BJ (cell line): ENCODE data around the gene NARS2. TPM values are rescaled to one million over a fixed set of nuclear protein-coding genes. Genes with fewer than 3 reads are reported as not detected.
A peak's percentile ranks its signal among the peaks of the same experiment; 100 is the strongest.

Experiments used
- CTCF ChIA-PET: fragments of 350-600 bp; formaldehyde crosslinking; extraction: SDS; loops from one replicate; lab custom pipeline; 2021; ENCODE audit warnings: antibody characterized with exemption, inconsistent platforms; lab: Yijun Ruan, JAX
- POLR2A ChIA-PET: fragments of 300-600 bp; sonication (Branson Sonifier 250); formaldehyde crosslinking; extraction: SDS; loops from one replicate; lab custom pipeline; 2021; ENCODE audit warnings: antibody characterized with exemption; lab: Charles Lee
- DNase-seq: peaks from one replicate; pipeline ENCODE4 v3.0.0-alpha.2; 2011; ENCODE audit warnings: low read depth
- H3K27me3 ChIP-seq: 2 replicates; pipeline ENCODE4 v1.6.0; 2011; ENCODE audit warnings: low read length; ENCODE audit not compliant: control insufficient read depth, insufficient read depth
- H3K36me3 ChIP-seq: 2 replicates; pipeline ENCODE4 v1.5.1; 2011; ENCODE audit warnings: low read length; ENCODE audit not compliant: control insufficient read depth, insufficient read depth
- H3K4me3 ChIP-seq: 2 replicates; pipeline ENCODE4 v1.5.1; 2011; ENCODE audit warnings: low read depth, mild to moderate bottlenecking, control low read depth, low read length
- CTCF ChIP-seq: IDR thresholded peaks from 2 replicates; pipeline ENCODE4 v1.5.1; 2011; ENCODE audit warnings: low read depth, mild to moderate bottlenecking, control low read depth, inconsistent platforms, low read length, moderate library complexity; ENCODE audit not compliant: insufficient read depth
- polyA plus RNA-seq: library from polyadenylated mRNA; depleted of rRNA; stranded (reverse); fragments of >200 nt; gene quantifications from 2 replicates; pipeline ENCODE4 v1.2.3, GENCODE V29; 2011

Gene NARS2
- polyA plus RNA-seq, 1 experiment, result 5.9 TPM

- no peak overlapping the region for H3K4me3 ChIP-seq
- ChIA-PET POLR2A (no interaction called here), CTCF (interaction anchor here (0.8 to 5.9 kb wide), 6 partner anchors 8 to 201 kb away, joined by 3 to 50 read pairs (median 9); partner anchors contain the start of gene NARS2)
- H3K27me3 ChIP-seq, result no peaks in the 10 kb centered on the region
- H3K36me3 ChIP-seq, result no peaks in the 10 kb centered on the region
- no peak for DNase-seq
- TF ChIP-seq CTCF, result peak; percentile 63
Observed at GRCh38 chr11:78414321-78415051, 160.2 kb downstream of the NARS2 start.

- ChIA-PET CTCF (no interaction called here), POLR2A (no interaction called here)
- H3K27me3 ChIP-seq, result no peaks in the 10 kb centered on the region
- no peak for DNase-seq
- H3K36me3 ChIP-seq, result no peaks in the 10 kb centered on the region
- TF ChIP-seq CTCF, result no peak
- no peak overlapping the region for H3K4me3 ChIP-seq
Observed at GRCh38 chr11:78408619-78409018, 166.0 kb downstream of the NARS2 start.

- ChIA-PET POLR2A (no interaction called here), CTCF (interaction anchor here (1.4 to 2.2 kb wide), 3 partner anchors 8 to 19 kb away, joined by 4 to 8 read pairs (median 5); no protein-coding TSS in a partner anchor)
- no peak for TF ChIP-seq CTCF
- Histone ChIP-seq H3K27me3 (no peaks in the 10 kb centered on the region), H3K4me3 (no peak overlapping the region), H3K36me3 (no peaks in the 10 kb centered on the region)
- DNase-seq, result no peak
Observed at GRCh38 chr11:78406568-78407196, 168.0 kb downstream of the NARS2 start.

GRCh38 chr11:78405805-78406204 is 168.9 kb downstream of the NARS2 start:
- Histone ChIP-seq H3K4me3 (no peak overlapping the region), H3K36me3 (no peaks in the 10 kb centered on the region), H3K27me3 (no peaks in the 10 kb centered on the region)
- TF ChIP-seq CTCF, result no peak
- ChIA-PET CTCF (interaction anchor here (1.4 to 2.2 kb wide), 3 partner anchors 9 to 19 kb away, joined by 4 to 8 read pairs (median 5); no protein-coding TSS in a partner anchor), POLR2A (no interaction called here)
- DNase-seq, result no peak

- no peak for DNase-seq
- POLR2A ChIA-PET, result no interaction called here
- TF ChIP-seq CTCF, result no peak
- Histone ChIP-seq H3K27me3 (no peaks in the 10 kb centered on the region), H3K36me3 (no peaks in the 10 kb centered on the region), H3K4me3 (no peak overlapping the region)
- CTCF ChIA-PET, result interaction anchor here (1.3 to 1.7 kb wide), 2 partner anchors 12 kb away, joined by 4 read pairs; no protein-coding TSS in a partner anchor
Observed at GRCh38 chr11:78403781-78404180, 170.9 kb downstream of the NARS2 start.
